ENCODE measurements around the gene GDF7.

DNA sequence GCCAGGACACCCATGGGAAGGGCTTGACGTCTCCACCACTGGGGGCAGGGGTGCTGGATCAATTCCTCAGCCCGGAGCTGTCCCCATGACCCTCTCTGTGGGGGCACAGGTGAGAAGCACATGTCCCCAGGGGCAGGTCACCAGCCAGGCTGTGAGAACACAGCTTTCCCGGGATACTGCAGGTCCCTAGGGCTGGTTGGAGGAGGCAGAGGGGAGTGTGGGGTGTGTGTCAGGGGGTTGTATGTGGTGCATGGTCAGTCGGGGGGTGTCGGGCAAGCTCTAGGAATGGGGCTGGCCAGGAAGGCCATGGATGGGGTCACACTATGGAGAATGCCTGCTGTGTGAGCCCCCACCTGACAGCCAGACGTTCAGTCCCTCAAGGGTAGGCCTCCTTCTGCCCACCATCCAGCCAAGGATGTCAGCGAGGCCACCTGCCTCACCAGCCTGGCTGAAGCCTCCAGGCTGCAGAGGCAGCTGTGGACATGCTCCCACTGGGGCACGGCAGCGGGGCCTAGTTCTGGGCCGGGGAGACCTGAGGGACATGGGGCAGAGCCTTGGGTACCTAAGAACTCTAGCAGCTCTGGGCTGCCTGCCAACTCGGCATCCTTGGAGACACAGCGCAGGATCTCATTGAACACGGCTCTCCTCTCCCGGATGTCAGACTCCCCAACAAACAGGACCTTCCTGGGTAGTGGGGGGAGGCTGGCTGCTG, 26.4 kb upstream of the GDF7 start:
- no peak for TF ChIP-seq POLR2A (IDR thresholded peaks at IDR 0.05; ENCODE audit: low read depth, low read length)
- TF ChIP-seq, protein P1, sequence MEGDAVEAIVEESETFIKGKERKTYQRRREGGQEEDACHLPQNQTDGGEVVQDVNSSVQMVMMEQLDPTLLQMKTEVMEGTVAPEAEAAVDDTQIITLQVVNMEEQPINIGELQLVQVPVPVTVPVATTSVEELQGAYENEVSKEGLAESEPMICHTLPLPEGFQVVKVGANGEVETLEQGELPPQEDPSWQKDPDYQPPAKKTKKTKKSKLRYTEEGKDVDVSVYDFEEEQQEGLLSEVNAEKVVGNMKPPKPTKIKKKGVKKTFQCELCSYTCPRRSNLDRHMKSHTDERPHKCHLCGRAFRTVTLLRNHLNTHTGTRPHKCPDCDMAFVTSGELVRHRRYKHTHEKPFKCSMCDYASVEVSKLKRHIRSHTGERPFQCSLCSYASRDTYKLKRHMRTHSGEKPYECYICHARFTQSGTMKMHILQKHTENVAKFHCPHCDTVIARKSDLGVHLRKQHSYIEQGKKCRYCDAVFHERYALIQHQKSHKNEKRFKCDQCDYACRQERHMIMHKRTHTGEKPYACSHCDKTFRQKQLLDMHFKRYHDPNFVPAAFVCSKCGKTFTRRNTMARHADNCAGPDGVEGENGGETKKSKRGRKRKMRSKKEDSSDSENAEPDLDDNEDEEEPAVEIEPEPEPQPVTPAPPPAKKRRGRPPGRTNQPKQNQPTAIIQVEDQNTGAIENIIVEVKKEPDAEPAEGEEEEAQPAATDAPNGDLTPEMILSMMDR (IDR thresholded peaks at IDR 0.05; ENCODE audit: extremely low read depth in 1 of 2, insufficient read depth in 1 of 2, low read depth in 1 of 2, low read length in 2 of 2), result no peak
